ENCODE measurements around the gene KIF14. TPM values are rescaled to one million over a fixed set of nuclear protein-coding genes. Genes with fewer than 3 reads are reported as not detected.

Gene KIF14
- total RNA-seq, 1 donor from 2014 or later: 2.0 TPM

DNA sequence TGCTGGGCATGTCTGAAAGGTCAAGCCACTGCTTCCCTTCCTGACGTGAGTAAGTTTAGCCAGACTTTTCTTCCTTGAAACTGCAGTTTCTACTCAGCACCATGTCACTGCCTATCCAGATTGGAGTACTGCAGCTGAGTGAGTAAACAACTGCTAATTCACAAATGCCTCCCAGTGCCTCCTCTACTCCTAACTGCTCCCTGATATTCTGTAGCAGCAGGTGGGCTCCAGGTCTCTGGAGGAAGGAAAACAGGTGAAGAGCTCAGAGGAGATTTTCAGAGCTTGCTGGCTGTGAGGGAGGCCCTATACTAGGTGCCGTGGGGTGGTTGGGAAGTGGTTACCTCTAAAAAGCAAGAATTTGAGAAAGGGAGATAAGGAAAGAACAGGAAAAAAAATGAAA, 96.5 kb downstream of the KIF14 start:
- Histone ChIP-seq H3K36me3 (ENCODE audit: control insufficient read depth, insufficient read depth, low read length) (no peaks in the 10 kb centered on the region), H3K4me3 (ENCODE audit: low read depth, low read length) (no peak overlapping the region), H3K27me3 (ENCODE audit: control insufficient read depth, insufficient read depth, low read length) (no peaks in the 10 kb centered on the region)
- TF ChIP-seq, protein P1, sequence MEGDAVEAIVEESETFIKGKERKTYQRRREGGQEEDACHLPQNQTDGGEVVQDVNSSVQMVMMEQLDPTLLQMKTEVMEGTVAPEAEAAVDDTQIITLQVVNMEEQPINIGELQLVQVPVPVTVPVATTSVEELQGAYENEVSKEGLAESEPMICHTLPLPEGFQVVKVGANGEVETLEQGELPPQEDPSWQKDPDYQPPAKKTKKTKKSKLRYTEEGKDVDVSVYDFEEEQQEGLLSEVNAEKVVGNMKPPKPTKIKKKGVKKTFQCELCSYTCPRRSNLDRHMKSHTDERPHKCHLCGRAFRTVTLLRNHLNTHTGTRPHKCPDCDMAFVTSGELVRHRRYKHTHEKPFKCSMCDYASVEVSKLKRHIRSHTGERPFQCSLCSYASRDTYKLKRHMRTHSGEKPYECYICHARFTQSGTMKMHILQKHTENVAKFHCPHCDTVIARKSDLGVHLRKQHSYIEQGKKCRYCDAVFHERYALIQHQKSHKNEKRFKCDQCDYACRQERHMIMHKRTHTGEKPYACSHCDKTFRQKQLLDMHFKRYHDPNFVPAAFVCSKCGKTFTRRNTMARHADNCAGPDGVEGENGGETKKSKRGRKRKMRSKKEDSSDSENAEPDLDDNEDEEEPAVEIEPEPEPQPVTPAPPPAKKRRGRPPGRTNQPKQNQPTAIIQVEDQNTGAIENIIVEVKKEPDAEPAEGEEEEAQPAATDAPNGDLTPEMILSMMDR (IDR thresholded peaks at IDR 0.05; ENCODE audit: insufficient read depth, low read length, poor library complexity, severe bottlenecking): no peak
- DNase-seq (ENCODE audit: low read depth): no peak

DNA sequence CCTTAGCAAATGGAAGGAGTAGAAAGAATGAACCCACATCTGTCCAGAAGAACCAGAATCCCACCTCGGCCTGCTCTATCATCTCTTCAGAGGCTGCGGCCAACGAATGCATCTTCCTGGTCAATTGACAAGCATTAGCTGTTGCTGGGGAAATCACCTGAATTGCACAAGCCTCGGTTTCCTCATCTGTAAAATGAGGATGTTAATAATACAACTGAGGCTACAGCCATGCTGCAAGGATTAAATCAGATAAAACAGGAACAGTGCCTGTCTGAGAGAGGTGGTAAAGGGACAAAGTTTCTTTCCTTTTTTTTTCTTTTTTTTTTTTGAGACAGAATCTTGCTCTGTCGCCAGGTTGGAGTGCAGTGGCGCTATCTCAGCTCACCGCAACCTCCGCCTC, 99.8 kb downstream of the KIF14 start:
- TF ChIP-seq, protein P1 (IDR thresholded peaks at IDR 0.05; ENCODE audit: insufficient read depth, low read length, poor library complexity, severe bottlenecking): no peak
- no peaks in the 10 kb centered on the region for H3K27me3 ChIP-seq (ENCODE audit: control insufficient read depth, insufficient read depth, low read length)
- DNase-seq (ENCODE audit: low read depth): no peak
- H3K4me3 ChIP-seq (ENCODE audit: low read depth, low read length): no peak overlapping the region
- no peaks in the 10 kb centered on the region for H3K36me3 ChIP-seq (ENCODE audit: control insufficient read depth, insufficient read depth, low read length)

DNA sequence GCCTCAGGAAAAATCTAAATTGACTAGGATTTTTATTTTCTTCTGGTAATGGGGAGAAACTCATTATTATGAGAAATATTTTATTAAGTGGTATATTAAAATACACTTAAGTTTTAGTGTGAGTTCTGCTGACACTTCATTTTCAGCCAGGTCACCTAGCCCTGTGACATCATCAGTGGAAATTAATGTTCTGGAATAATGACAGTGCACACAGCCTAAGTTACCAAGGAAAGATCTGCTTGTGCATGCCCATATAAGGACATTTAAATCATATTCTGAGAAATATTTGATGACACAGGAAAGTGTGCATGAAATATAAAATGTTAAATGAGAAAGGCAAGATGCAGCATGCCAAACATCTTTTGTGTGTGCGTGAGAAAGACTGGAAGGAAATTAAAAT, 102.0 kb downstream of the KIF14 start:
- no peak for DNase-seq (ENCODE audit: low read depth)
- TF ChIP-seq, protein P1 (IDR thresholded peaks at IDR 0.05; ENCODE audit: insufficient read depth, low read length, poor library complexity, severe bottlenecking): no peak
- no peaks in the 10 kb centered on the region for H3K36me3 ChIP-seq (ENCODE audit: control insufficient read depth, insufficient read depth, low read length)
- H3K27me3 ChIP-seq (ENCODE audit: control insufficient read depth, insufficient read depth, low read length): no peaks in the 10 kb centered on the region
- no peak overlapping the region for H3K4me3 ChIP-seq (ENCODE audit: low read depth, low read length)

DNA sequence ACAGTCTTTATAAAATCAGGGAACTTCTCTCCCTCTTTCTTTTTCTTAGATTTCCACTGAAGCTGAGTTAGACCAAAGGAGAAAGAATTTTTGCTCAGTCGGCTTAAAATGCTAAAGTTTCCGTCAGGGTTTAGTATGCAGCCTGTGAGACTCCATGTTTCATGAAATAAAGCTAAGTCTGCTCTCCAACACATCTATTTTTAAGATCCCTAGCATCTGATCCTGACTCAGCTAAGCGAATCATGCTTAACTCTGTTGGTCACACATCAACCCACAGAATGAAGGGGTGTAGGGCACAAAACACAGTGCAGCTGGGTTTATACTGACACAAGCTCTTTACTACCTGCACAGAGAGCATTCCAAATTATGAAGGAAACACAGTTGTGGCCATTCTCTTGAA, 108.4 kb downstream of the KIF14 start:
- TF ChIP-seq, protein P1 (IDR thresholded peaks at IDR 0.05; ENCODE audit: insufficient read depth, low read length, poor library complexity, severe bottlenecking): no peak
- H3K36me3 ChIP-seq (ENCODE audit: control insufficient read depth, insufficient read depth, low read length): no peaks in the 10 kb centered on the region
- no peaks in the 10 kb centered on the region for H3K27me3 ChIP-seq (ENCODE audit: control insufficient read depth, insufficient read depth, low read length)
- H3K4me3 ChIP-seq (ENCODE audit: low read depth, low read length): no peak overlapping the region
- DNase-seq (ENCODE audit: low read depth): peak; percentile 87

DNA sequence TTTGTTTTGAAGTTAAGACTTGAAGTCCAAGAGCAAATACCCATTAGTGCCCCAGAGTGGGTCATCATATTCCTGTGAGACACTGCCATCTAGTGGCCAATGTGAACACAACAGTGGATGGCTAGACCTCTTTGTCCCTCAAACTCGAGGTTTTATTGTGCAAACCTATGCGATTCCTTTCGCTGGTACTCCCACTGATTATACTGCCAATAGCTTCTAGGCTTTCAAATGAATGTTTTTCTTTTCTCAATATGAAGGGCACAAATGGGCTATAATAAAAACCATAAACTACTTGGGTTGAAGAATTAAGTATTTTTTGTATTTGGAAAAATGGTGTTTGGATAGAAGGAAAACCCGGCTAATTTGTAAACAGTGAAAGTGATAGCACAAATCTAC, 110.3 kb downstream of the KIF14 start:
- no peak for DNase-seq (ENCODE audit: low read depth)
- no peaks in the 10 kb centered on the region for H3K36me3 ChIP-seq (ENCODE audit: control insufficient read depth, insufficient read depth, low read length)
- no peaks in the 10 kb centered on the region for H3K27me3 ChIP-seq (ENCODE audit: control insufficient read depth, insufficient read depth, low read length)
- TF ChIP-seq, protein P1 (IDR thresholded peaks at IDR 0.05; ENCODE audit: insufficient read depth, low read length, poor library complexity, severe bottlenecking): peak; percentile 73
- no peak overlapping the region for H3K4me3 ChIP-seq (ENCODE audit: low read depth, low read length)

DNA sequence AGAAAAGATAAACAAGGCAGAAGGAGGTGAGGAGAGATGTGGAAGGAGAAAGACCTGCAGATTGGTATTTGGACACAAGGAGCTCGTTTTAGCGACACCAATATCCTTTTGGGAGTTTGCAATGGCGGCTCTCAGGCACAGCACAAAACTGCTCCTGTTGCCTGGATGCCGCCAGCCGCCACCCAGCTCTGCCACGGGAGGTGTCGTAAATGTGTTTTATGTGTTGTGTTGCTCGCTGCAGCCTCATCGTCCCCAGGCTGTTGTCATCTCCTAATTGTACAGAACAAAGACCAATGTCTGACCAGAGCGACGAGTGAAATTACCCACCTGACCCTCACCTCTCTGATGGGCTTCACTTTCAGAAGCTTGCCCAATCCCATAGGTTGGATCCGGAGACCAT, 114.1 kb downstream of the KIF14 start:
- Histone ChIP-seq H3K4me3 (ENCODE audit: low read depth, low read length) (no peak overlapping the region), H3K27me3 (ENCODE audit: control insufficient read depth, insufficient read depth, low read length) (no peaks in the 10 kb centered on the region), H3K36me3 (ENCODE audit: control insufficient read depth, insufficient read depth, low read length) (no peaks in the 10 kb centered on the region)
- TF ChIP-seq, protein P1 (IDR thresholded peaks at IDR 0.05; ENCODE audit: insufficient read depth, low read length, poor library complexity, severe bottlenecking): no peak
- no peak for DNase-seq (ENCODE audit: low read depth)
